ENCODE results near the gene PAPSS2.

The PAPSS2 gene

DNA sequence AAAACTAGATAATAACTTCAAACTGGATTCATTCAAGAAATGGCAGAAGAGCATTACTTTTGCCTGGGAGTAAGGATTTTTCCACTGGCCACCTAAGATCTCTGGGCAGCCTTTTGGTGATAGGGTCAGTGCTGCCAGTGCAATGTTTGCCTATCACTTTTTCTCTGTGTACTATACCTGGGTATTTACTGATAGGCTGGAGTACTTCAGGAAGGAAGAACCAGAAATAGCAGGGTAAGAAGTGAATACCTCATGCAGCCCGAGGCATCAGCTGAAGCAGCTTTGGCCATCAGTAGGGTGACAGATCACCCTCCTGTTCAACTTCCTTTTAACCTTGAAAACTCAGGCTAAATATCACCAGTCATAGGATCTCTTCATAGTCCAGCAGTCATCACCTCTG, 5.5 kb upstream of the PAPSS2 start:
- H3K36me3 ChIP-seq (ENCODE audit: control insufficient read depth, insufficient read depth, low read length) = no peaks in the 10 kb centered on the region
- H3K27me3 ChIP-seq (replicated peaks; ENCODE audit: control insufficient read depth, insufficient read depth, low read length) = no peaks in the 10 kb centered on the region
- DNase-seq (ENCODE audit: extremely low read depth, insufficient read length) = no peak
- no peak overlapping the region for H3K4me3 ChIP-seq (replicated peaks; ENCODE audit: low read depth, low read length)
- TF ChIP-seq CTCF (IDR thresholded peaks at IDR 0.05; ENCODE audit: insufficient read depth, low read length, poor library complexity, severe bottlenecking) = no peak

- Histone ChIP-seq H3K4me3 (replicated peaks; ENCODE audit: low read depth, low read length) (no peak overlapping the region), H3K36me3 (ENCODE audit: control insufficient read depth, insufficient read depth, low read length) (no peaks in the 10 kb centered on the region), H3K27me3 (replicated peaks; ENCODE audit: control insufficient read depth, insufficient read depth, low read length) (no peaks in the 10 kb centered on the region)
- no peak for DNase-seq (ENCODE audit: extremely low read depth, insufficient read length)
- TF ChIP-seq CTCF (IDR thresholded peaks at IDR 0.05; ENCODE audit: insufficient read depth, low read length, poor library complexity, severe bottlenecking) = peak; percentile 59
Observed at GRCh38 chr10:87656431-87657072, 3.1 kb upstream of the PAPSS2 start.

- TF ChIP-seq CTCF (IDR thresholded peaks at IDR 0.05; ENCODE audit: insufficient read depth, low read length, poor library complexity, severe bottlenecking) = no peak
- Histone ChIP-seq H3K36me3 (ENCODE audit: control insufficient read depth, insufficient read depth, low read length) (no peaks in the 10 kb centered on the region), H3K4me3 (replicated peaks; ENCODE audit: low read depth, low read length) (no peak overlapping the region), H3K27me3 (replicated peaks; ENCODE audit: control insufficient read depth, insufficient read depth, low read length) (no peaks in the 10 kb centered on the region)
- DNase-seq (ENCODE audit: extremely low read depth, insufficient read length) = no peak
Observed at GRCh38 chr10:87657371-87657770, 2.3 kb upstream of the PAPSS2 start.

- DNase-seq (ENCODE audit: extremely low read depth, insufficient read length) = no peak
Observed at GRCh38 chr10:87658321-87658795, 1.3 kb upstream of the PAPSS2 start.

GRCh38 chr10:87658858-87659555, 671 bp upstream of the PAPSS2 start:
- peak overlapping the region; percentile 65 for H3K4me3 ChIP-seq (replicated peaks; ENCODE audit: low read depth, low read length)
- no peak for DNase-seq (ENCODE audit: extremely low read depth, insufficient read length)
- no peaks in the 10 kb centered on the region for H3K27me3 ChIP-seq (replicated peaks; ENCODE audit: control insufficient read depth, insufficient read depth, low read length)
- no peak for TF ChIP-seq CTCF (IDR thresholded peaks at IDR 0.05; ENCODE audit: insufficient read depth, low read length, poor library complexity, severe bottlenecking)
- H3K36me3 ChIP-seq (ENCODE audit: control insufficient read depth, insufficient read depth, low read length) = no peaks in the 10 kb centered on the region

More at GRCh38 chr10:87658321-87658795, 1.3 kb upstream of the PAPSS2 start:
- Histone ChIP-seq H3K4me3 (replicated peaks; ENCODE audit: low read depth, low read length) (no peak overlapping the region), H3K27me3 (replicated peaks; ENCODE audit: control insufficient read depth, insufficient read depth, low read length) (no peaks in the 10 kb centered on the region), H3K36me3 (ENCODE audit: control insufficient read depth, insufficient read depth, low read length) (no peaks in the 10 kb centered on the region)
- no peak for TF ChIP-seq CTCF (IDR thresholded peaks at IDR 0.05; ENCODE audit: insufficient read depth, low read length, poor library complexity, severe bottlenecking)

Data from GM06990 (cell line).